GM12878 (cell line): ENCODE results near the gene C5orf15.

Experiments used
- CTCF ChIP-seq, 3 experiments: IDR thresholded peaks in 2 of 3; conservative IDR thresholded peaks in 1 of 3; 2 replicates each; pipeline ENCODE4 v1.5.1; 2011; ENCODE audit warnings: low read depth in 3 of 3, low read length in 3 of 3, mild to moderate bottlenecking in 3 of 3, control low read depth in 2 of 3, moderate library complexity in 2 of 3, inconsistent platforms in 1 of 3, mixed read lengths in 1 of 3; ENCODE audit not compliant: control insufficient read depth in 2 of 3, insufficient read depth in 1 of 3; ENCODE audit errors: extremely low read depth in 1 of 3
- EP300 ChIP-seq, 2 experiments: fragments of 150-350 bp in 1 of 2; IDR thresholded peaks; 2 replicates each; pipeline ENCODE4 v1.6.1; 2011 to 2012; ENCODE audit warnings: low read depth in 2 of 2, low read length in 2 of 2, borderline replicate concordance in 1 of 2, improper control_type of control experiment in 1 of 2, inconsistent platforms in 1 of 2; ENCODE audit not compliant: control insufficient read depth in 1 of 2
- MAX ChIP-seq: IDR thresholded peaks from 2 replicates; pipeline ENCODE4 v1.6.1; 2012; ENCODE audit warnings: low read depth, low read length, improper control_type of control experiment
- MLLT1 ChIP-seq: fragments of 450-650 bp; IDR thresholded peaks from 2 replicates; pipeline ENCODE4 v1.6.1; 2016; ENCODE audit warnings: mild to moderate bottlenecking
- NFYB ChIP-seq: IDR thresholded peaks from 2 replicates; pipeline ENCODE4 v1.6.1; 2011; ENCODE audit warnings: low read depth, mild to moderate bottlenecking, low read length, improper control_type of control experiment, moderate library complexity; ENCODE audit not compliant: insufficient read depth
- POLR2A ChIP-seq: IDR thresholded peaks from 2 replicates; pipeline ENCODE4 v1.6.1; 2011; ENCODE audit warnings: low read depth, mild to moderate bottlenecking, low read length
- POLR2AphosphoS2 ChIP-seq: IDR thresholded peaks from 2 replicates; pipeline ENCODE4 v1.6.1; 2011; ENCODE audit warnings: low read depth, mild to moderate bottlenecking, low read length, improper control_type of control experiment, moderate library complexity
- POLR2AphosphoS5 ChIP-seq: IDR thresholded peaks from 2 replicates; pipeline ENCODE4 v1.6.1; 2011; ENCODE audit warnings: mild to moderate bottlenecking, low read length, inconsistent platforms
- TARDBP ChIP-seq: IDR thresholded peaks from 2 replicates; pipeline ENCODE4 v1.6.1; 2016; ENCODE audit warnings: borderline replicate concordance
- TCF7 ChIP-seq: IDR thresholded peaks from 2 replicates; pipeline ENCODE4 v1.6.1; 2014; ENCODE audit warnings: antibody characterized with exemption, borderline replicate concordance
- ZNF274 ChIP-seq: IDR thresholded peaks from one replicate; pipeline ENCODE4 v1.8.0; 2011; ENCODE audit not compliant: insufficient read length, insufficient read depth
- TF ChIP-seq, protein P1 (sequence below): IDR thresholded peaks from 2 replicates; pipeline ENCODE4 v1.6.1; 2011; ENCODE audit warnings: mild to moderate bottlenecking, low read depth, low read length, moderate library complexity; ENCODE audit not compliant: insufficient replicate concordance

DNA sequence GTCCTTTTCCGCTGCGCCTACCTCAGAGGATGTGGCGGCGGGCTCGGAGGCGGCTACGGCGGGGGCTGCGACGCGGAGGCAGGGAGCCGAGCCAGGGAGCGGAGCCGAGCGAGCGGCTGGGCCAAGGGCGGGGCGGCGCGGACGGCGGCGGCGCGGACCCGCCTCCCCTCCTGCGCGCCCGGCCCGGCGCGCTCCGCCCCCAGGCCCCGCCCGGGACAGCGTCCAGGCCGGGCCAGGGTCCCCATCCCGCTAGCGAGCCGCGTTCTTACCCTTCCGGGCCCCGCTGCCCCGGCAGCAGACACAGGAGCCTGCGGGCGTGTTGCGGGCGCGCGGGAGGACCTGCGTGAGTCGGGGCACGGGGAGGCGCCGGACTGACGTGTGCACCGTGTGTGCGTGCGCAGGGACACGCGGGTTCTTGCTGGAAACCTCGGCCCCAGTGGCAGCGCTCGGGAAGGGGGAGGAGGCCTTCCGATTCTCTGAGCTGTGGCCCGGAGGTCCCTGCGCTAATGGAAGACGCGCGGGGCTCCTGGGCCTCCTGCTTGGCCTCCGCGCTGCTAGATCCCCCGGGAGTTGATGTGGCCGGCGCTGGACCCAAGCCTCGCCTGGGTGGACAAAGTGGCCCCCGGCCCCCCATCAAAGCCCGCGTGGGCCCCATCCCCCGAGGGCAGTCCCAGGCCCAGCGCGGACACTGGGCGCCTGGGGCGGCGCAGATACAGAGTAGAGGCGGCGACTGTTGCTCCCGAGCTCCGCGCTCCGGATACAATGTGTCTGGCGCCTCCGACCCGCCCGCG lies 36.4 kb upstream of the C5orf15 start, which contains the start of gene VDAC1:
- 0 out of 6 replicates have a peak, but pooled peaks of 1 of the 3 experiments have one; percentile 2 for TF ChIP-seq CTCF (IDR thresholded peaks at IDR 0.05 in 2 of 3, conservative IDR thresholded peaks at IDR 0.05 in 1 of 3; ENCODE audit: control insufficient read depth in 2 of 3, extremely low read depth in 1 of 3, insufficient read depth in 1 of 3, low read depth in 3 of 3, low read length in 3 of 3)
- peak; percentile 87 for TF ChIP-seq POLR2A
- peak; percentile 11 for TF ChIP-seq POLR2AphosphoS5
- no peak for TF ChIP-seq NFYB
- TF ChIP-seq, protein P1, sequence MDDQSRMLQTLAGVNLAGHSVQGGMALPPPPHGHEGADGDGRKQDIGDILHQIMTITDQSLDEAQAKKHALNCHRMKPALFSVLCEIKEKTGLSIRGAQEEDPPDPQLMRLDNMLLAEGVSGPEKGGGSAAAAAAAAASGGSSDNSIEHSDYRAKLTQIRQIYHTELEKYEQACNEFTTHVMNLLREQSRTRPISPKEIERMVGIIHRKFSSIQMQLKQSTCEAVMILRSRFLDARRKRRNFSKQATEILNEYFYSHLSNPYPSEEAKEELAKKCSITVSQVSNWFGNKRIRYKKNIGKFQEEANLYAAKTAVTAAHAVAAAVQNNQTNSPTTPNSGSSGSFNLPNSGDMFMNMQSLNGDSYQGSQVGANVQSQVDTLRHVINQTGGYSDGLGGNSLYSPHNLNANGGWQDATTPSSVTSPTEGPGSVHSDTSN, result no peak
- TF ChIP-seq MLLT1, result no peak
- TF ChIP-seq TARDBP, result no peak
- no peak for TF ChIP-seq EP300 (IDR thresholded peaks at IDR 0.05; ENCODE audit: borderline replicate concordance in 1 of 2, control insufficient read depth in 1 of 2, low read depth in 2 of 2, low read length in 2 of 2)
- TF ChIP-seq POLR2AphosphoS2, result no peak; the same call in 1 of the 2 replicates
- no peak for TF ChIP-seq TCF7
- no peak for TF ChIP-seq MAX
- no peak for TF ChIP-seq ZNF274
